MV-4-11 (cell line): ENCODE measurements around the gene PAK1.
A peak's percentile ranks its signal among the peaks of the same experiment; 100 is the strongest.

Experiments used
- DNase-seq: peaks from one replicate; lab custom pipeline; 2025; lab: John Stamatoyannopoulos, UW

The PAK1 gene

GRCh38 chr11:77474684-77475060, 778 bp upstream of the PAK1 start:
- no peak for DNase-seq

DNA sequence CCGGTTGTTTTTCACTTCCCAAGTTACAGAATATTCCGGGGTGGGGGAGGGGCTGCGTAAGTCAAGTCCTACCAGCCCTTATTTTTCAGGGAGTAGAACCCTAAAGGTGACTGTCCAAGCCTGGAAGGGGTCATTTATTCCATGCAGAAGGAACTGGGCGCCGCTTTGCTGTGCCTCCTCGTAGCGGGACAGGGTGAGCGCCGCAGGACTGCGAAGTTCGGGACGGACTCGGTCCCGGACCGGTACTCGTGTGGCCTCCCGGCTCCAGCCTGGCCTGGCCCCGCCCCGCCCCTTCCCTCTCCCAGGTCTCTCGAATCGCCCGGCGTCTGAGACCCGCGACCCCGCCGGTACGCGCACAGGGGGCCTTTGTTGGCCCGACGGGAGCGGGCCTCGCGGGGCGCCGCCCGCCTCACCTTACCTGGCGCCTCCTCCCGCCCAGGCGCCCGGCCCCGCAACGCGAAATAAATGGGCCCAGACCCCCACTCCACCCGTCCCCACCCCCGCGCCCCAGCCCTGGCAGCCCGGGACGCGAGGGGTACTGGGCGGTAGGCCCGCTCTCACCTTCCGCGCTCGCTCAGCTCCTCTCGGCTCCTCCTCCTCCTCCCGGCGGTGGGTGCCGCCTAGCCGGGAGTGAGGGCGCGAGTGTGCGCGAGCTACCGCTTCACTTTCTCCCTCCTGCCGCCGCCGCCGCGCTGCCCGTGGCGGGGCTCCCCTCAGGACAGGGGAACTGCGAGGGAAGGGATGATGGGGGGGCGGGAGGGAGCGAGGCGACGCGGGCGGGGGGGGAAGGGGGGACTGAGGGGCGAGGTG, 698 bp downstream of the PAK1 start:
- DNase-seq: peak; percentile 8

- peak; percentile 32 for DNase-seq
Measured at GRCh38 chr11:77471558-77472193, 2.2 kb downstream of the PAK1 start.

- no peak for DNase-seq
Measured at GRCh38 chr11:77470971-77471370, 2.9 kb downstream of the PAK1 start.

DNA sequence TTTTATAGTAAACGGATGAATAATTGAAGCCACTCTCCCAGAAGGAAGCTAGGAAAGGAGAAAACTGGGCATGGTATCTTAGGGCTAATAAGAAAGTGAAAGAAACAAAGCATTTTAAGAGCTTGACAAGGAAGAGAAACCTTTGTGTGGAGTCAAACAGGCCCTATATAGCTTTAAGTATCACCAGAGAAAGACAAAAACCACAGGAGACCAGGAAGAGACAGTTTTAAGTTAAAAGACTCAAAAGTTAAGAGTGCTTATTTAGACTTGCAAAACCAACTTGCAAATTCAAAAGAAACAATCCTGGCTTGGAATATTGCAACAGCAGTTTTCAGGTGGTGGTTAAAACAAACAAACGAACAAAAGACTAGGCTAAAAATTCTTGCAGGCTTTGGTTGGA, 3.4 kb downstream of the PAK1 start:
- DNase-seq: peak; percentile 78

- DNase-seq: no peak
Measured at GRCh38 chr11:77468527-77468926, 5.4 kb downstream of the PAK1 start.

GRCh38 chr11:77467993-77468392, 5.9 kb downstream of the PAK1 start:
- peak; percentile 44 for DNase-seq

DNA sequence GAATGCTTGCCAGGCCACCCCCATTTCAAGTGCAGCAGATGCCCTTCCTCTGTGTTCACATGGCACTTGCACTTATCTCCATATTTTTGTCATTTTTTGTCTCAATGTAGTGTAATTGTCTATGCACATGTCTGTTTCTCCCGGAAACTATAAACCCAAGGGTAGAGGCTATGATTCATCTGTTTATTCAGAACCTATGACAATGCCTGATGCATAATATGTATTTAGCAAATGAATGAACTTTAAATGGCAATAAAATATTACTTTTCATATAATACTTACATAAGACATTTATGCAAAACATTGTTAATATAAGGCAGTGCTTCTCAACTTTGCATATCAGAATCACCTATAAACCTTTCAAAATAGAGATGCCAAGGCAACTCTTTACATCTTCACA, 6.7 kb downstream of the PAK1 start:
- no peak for DNase-seq

DNA sequence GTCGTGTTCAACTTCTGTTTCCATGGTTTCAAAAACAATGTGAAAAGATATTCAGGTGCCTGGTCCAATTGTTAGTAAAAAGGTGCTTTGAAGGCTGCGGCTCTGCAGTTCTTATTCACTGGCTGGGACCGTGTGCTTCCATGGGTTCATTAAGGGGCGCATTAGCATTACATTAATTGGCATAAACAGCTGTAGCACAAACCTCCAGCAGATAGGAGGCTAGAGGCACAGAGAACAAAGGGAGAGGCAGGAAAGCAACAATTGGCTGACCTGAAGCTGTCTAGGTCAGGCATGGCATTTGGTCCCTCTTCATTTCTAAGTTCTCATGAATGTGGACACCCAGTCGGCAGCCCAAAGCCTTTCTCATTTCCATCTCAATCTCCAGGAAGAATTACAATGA, 16.6 kb downstream of the PAK1 start:
- DNase-seq: no peak

DNA sequence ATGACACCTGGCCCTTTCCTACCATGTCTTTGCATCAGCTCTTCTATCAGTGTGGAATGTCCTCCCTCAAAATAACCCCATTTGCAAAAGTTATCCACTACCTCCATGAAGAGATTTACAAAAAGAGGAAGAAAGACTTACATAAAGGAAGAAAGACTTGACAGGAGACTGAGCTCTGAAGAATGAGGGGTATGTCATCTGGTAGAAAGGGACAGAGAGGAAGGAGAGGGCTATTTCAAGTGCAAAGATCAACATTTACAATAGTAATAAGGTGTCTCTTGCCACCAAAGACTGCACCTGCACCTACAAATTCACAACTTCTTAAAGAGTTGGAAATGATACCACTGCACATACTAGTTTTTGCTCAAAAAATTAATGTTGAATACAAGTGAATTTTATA, 18.2 kb downstream of the PAK1 start:
- DNase-seq: peak; percentile 75

DNA sequence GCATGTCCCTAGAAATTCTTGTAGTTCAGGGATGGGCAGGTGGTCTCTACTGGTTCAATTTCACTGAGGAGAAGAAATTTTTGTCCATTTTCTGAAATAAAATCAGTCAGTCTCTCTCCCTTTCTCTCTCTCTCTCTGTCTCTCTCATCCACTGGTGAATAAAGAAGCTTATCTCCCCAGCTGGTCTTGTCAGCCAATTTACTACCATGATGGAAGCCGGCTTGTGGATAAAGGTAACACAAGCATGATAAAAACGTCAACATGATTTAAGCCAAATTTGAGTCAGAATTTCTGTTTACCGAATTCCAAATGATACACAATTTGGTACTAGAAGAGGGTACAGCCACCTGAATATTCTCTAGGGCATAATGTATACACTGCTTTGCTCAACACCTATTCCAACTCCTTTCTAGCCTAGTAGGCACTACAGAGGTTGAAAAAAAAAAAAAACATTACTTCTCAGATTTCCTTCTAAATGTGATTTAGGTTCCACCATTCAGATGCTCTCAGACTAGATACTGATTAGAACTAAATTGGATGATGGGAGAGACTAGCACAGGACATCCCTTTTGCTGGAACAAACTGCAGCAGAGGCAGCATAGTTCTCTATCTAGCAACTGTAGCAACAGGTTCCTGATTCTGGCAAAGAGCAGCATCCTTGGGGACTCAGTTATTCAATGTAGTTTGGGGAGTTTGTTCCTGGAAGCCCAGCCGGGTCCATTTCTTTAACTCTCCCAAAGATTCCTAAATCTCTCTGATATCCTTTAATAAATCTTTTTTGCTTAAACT, 18.8 kb downstream of the PAK1 start:
- no peak for DNase-seq

GRCh38 chr11:77450227-77450626, 23.7 kb downstream of the PAK1 start:
- DNase-seq: no peak

GRCh38 chr11:77449784-77450183, 24.1 kb downstream of the PAK1 start:
- no peak for DNase-seq

DNA sequence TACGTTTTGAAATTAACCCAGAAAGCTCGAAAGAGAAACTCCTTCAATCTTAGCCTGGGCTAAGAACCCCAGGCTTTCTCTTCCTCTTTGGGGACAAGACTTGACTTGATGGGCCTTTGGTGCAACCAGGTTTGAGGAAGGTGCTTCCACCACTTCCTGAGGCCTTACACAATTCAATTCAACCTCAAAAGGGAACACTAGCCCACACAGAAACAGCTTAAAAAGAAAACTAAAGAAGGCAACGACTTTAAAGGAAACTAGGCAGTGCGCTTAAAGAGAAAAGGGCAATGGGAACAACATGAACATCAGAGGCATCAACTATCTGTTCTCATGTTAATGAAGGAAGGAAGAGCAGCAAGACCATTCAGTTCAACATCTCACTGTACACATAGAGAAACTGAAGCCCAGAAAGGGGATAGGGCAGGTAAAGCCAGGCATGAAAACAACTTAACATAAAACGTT, 24.8 kb downstream of the PAK1 start:
- peak; percentile 96 for DNase-seq

GRCh38 chr11:77448269-77448668, 25.6 kb downstream of the PAK1 start:
- DNase-seq: no peak

DNA sequence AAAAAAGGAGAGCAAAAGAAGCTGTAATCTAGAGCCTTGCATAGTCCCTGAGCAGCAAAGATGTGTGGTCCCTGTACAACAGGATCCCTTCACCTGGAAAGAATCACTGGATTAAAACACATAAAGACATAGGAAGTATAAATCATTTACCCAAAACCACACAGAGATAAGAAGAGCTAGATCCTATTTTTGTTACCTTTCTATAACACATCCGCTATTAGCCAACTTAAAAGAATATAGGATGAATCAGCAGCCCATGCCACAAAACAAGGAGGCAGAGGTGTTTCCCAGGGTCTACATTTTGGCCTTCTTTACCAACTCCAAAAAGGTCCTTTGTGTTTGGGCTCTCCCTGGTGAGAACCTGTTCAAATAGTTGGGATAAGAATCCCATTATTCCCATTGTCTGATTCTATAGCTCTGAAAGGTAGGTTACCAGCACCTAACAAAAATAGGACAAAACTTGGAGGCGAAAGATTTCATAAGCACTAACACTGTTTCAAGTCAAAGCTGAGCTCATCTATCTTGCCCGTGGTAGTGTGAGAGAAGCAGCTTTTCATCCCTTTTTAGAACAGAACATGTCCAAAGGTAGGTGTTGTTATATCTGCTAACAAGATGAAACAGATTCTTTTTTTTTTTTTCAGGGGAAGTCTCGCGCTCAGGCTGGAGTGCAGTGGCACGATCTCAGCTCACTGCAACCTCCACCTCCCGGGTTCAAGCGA, 26.8 kb downstream of the PAK1 start:
- DNase-seq: no peak

- DNase-seq: peak; percentile 53
Measured at GRCh38 chr11:77444261-77444660, 29.6 kb downstream of the PAK1 start.

DNA sequence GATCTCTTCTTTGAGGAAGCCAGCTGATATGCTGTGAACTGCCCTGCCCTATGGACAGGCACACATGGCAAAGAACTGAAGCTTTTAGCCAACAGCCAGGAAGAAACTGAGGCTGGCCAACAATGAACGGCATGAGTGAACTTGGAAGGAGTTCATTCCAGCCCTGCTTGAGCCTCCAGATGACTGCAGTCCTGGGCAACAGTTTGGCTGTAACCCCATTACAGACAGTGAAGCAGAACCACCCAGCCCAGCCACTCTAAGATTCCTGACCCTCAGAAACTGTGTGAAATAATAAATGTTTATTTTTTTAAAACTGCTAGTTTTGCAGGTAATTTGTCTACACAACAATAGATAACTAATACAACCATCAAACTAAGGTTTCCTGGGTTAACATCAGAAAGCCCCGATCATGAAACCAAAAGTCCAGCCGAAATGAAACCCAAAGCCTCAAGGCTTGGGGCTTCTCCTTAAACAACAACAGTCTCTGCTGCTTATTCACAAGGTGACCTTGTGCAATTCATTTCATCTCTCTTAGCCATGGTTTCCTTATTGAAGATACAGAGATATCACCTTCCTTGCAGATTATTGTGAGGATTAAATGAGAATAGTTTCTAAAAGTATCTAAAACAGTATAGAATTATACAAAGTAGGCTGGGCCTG, 31.4 kb downstream of the PAK1 start:
- DNase-seq: no peak

GRCh38 chr11:77441426-77441825, 32.5 kb downstream of the PAK1 start:
- no peak for DNase-seq

- no peak for DNase-seq
Measured at GRCh38 chr11:77440678-77441077, 33.2 kb downstream of the PAK1 start.

- peak; percentile 39 for DNase-seq
Measured at GRCh38 chr11:77438487-77438886, 35.4 kb downstream of the PAK1 start.

DNA sequence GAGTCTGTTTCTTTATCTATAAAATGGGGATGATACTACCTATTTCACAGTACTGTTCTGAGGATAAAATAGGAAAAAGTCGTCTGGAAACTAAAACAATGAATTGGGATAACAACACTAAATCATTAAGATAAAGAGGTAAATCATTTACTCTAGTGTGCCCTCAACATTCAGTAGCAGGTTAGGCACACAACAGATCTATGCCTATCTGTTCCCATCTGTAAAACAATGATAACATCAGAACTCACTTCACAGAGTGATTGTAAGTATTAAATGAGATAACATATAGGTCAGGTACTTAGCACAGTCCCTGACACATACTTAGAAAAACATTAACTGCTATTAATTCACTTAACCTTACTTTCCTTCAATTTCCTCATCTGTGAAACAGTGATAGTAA, 36.9 kb downstream of the PAK1 start:
- DNase-seq: no peak
